CD4-positive, alpha-beta memory T cell (primary cell): Measurements from ENCODE around the gene IMPG2. TPM values are rescaled to one million over a fixed set of nuclear protein-coding genes. Genes with fewer than 3 reads are reported as not detected.

ENCODE experiments used
- CTCF ChIA-PET: fragments of 350-600 bp; sonication (Branson Sonifier 250); formaldehyde crosslinking; loops from one replicate; lab custom pipeline; 2021; ENCODE audit warnings: inconsistent platforms; ENCODE audit not compliant: partially characterized antibody; lab: Charles Lee
- POLR2A ChIA-PET: fragments of 350-600 bp; sonication (Branson Sonifier 250); formaldehyde crosslinking; loops from one replicate; lab custom pipeline; 2021; ENCODE audit not compliant: partially characterized antibody; lab: Charles Lee
- DNase-seq, 5 donors: peaks; one replicate each; pipeline versions ENCODE4 v3.0.0 to v3.0.0-alpha.2; 2020 to 2022; ENCODE audit warnings: mixed read lengths in 1 of 5
- H3K27ac ChIP-seq: one replicate; pipeline ENCODE4 v1.7.0; 2013; ENCODE audit warnings: low read depth, low read length
- H3K27me3 ChIP-seq: 2 replicates; pipeline ENCODE4 v1.7.0; 2013; ENCODE audit warnings: mild to moderate bottlenecking, low read length, moderate library complexity; ENCODE audit not compliant: insufficient read depth
- H3K36me3 ChIP-seq: 2 replicates; pipeline ENCODE4 v1.7.0; 2013; ENCODE audit warnings: mild to moderate bottlenecking, low read length, moderate library complexity; ENCODE audit not compliant: insufficient read depth
- H3K4me1 ChIP-seq: 2 replicates; pipeline ENCODE4 v1.7.0; 2013; ENCODE audit warnings: mild to moderate bottlenecking, low read length, moderate library complexity; ENCODE audit not compliant: insufficient read depth
- H3K4me3 ChIP-seq, 2 donors: one replicate each; pipeline ENCODE4 v1.7.0; 2013; ENCODE audit warnings: low read length in 2 of 2, mild to moderate bottlenecking in 1 of 2
- H3K9me3 ChIP-seq, 2 donors: one replicate each; pipeline ENCODE4 v1.7.0; 2013; ENCODE audit warnings: low read length in 2 of 2, control low read depth in 1 of 2; ENCODE audit not compliant: control insufficient read depth in 1 of 2
- H3K27ac Mint-ChIP-seq, 7 donors: one replicate each; pipeline ENCODE4 v1.8.0; 2020 to 2021; ENCODE audit warnings: mixed read lengths in 7 of 7, mild to moderate bottlenecking in 6 of 7, inconsistent platforms in 3 of 7, moderate library complexity in 3 of 7
- H3K27me3 Mint-ChIP-seq, 2 donors: one replicate each; pipeline ENCODE4 v1.8.0; 2020 to 2021; ENCODE audit warnings: mixed read lengths in 2 of 2
- H3K36me3 Mint-ChIP-seq, 2 donors: one replicate each; pipeline ENCODE4 v1.8.0; 2020 to 2021; ENCODE audit warnings: mixed read lengths in 2 of 2, inconsistent platforms in 1 of 2, mild to moderate bottlenecking in 1 of 2
- H3K4me1 Mint-ChIP-seq, 4 donors: one replicate each; pipeline ENCODE4 v1.8.0; 2020 to 2021; ENCODE audit warnings: mixed read lengths in 4 of 4, mild to moderate bottlenecking in 1 of 4
- H3K4me3 Mint-ChIP-seq, 8 donors: one replicate each; pipeline ENCODE4 v1.8.0; 2020 to 2021; ENCODE audit warnings: mixed read lengths in 8 of 8, mild to moderate bottlenecking in 7 of 8, moderate library complexity in 6 of 8, inconsistent platforms in 3 of 8
- H3K9me3 Mint-ChIP-seq, 8 donors: one replicate each; pipeline ENCODE4 v1.8.0; 2020 to 2021; ENCODE audit warnings: mixed read lengths in 8 of 8, mild to moderate bottlenecking in 5 of 8, inconsistent platforms in 3 of 8, moderate library complexity in 1 of 8
- intact Hi-C: fragments of 100-400 bp; cut with micrococcal nuclease; formaldehyde crosslinking; loops from one replicate; pipeline ENCODE4 v1.15.1; 2023
- polyA plus RNA-seq, 2 donors: library from polyadenylated mRNA; unstranded; fragments of 300-500 nt; fragmentation: Illumina TruSeq; gene quantifications; one replicate each; pipeline ENCODE4 v1.2.3, GENCODE V29; 2021
- total RNA-seq, 2 experiments: library from RNA; stranded (reverse); gene quantifications; one replicate each; pipeline ENCODE4 v1.2.3, GENCODE V29; 2021

Gene IMPG2
- total and polyA plus RNA-seq, 4 experiments from 2014 or later, result 0.02 to 0.81 (median 0.72) TPM; not detected in 1

GRCh38 chr3:101243285-101244211, 76.8 kb downstream of the IMPG2 start:
- no peaks in the 10 kb centered on the region for H3K4me1 ChIP-seq
- H3K9me3 Mint-ChIP-seq, result peaks cover 0 to 2% (median 0%) of the 10 kb centered on the region in 8 donors
- H3K36me3 ChIP-seq, result no peaks in the 10 kb centered on the region
- no peak overlapping the region for H3K27ac ChIP-seq
- ChIA-PET CTCF (no interaction called here), POLR2A (no interaction called here)
- peaks cover 17 to 40% of the 10 kb centered on the region in 2 donors for H3K36me3 Mint-ChIP-seq
- H3K9me3 ChIP-seq, result no peaks in the 10 kb centered on the region
- no peaks in the 10 kb centered on the region for H3K27me3 ChIP-seq
- no peaks in the 10 kb centered on the region for H3K4me1 Mint-ChIP-seq
- H3K27me3 Mint-ChIP-seq, result no peaks in the 10 kb centered on the region
- no peak overlapping the region for H3K4me3 ChIP-seq
- H3K4me3 Mint-ChIP-seq, result no peak overlapping the region
- no peak for DNase-seq
- H3K27ac Mint-ChIP-seq, result no peak overlapping the region
- intact Hi-C loops, result no loop called here

GRCh38 chr3:101240719-101241399, 79.5 kb downstream of the IMPG2 start:
- H3K9me3 ChIP-seq, result no peaks in the 10 kb centered on the region
- Mint-ChIP-seq H3K4me3 (no peak overlapping the region), H3K9me3 (peaks cover 0 to 2% (median 0%) of the 10 kb centered on the region in 8 donors), H3K27me3 (no peaks in the 10 kb centered on the region), H3K4me1 (no peaks in the 10 kb centered on the region), H3K36me3 (peaks cover 17 to 44% of the 10 kb centered on the region in 2 donors), H3K27ac (no peak overlapping the region)
- H3K36me3 ChIP-seq, result no peaks in the 10 kb centered on the region
- ChIA-PET CTCF (no interaction called here), POLR2A (no interaction called here)
- H3K27ac ChIP-seq, result no peak overlapping the region
- no peak for DNase-seq
- H3K4me1 ChIP-seq, result no peaks in the 10 kb centered on the region
- intact Hi-C loops, result no loop called here
- H3K4me3 ChIP-seq, result no peak overlapping the region
- H3K27me3 ChIP-seq, result no peaks in the 10 kb centered on the region

- DNase-seq, result no peak
- Histone ChIP-seq H3K4me1 (no peaks in the 10 kb centered on the region), H3K27ac (no peak overlapping the region), H3K4me3 (no peak overlapping the region), H3K9me3 (no peaks in the 10 kb centered on the region), H3K36me3 (no peaks in the 10 kb centered on the region), H3K27me3 (no peaks in the 10 kb centered on the region)
- Mint-ChIP-seq H3K27ac (no peak overlapping the region), H3K4me1 (no peaks in the 10 kb centered on the region), H3K27me3 (no peaks in the 10 kb centered on the region), H3K4me3 (no peak overlapping the region), H3K36me3 (peaks cover 2 to 26% of the 10 kb centered on the region in 2 donors), H3K9me3 (no peaks in the 10 kb centered on the region)
- intact Hi-C loops, result no loop called here
- CTCF ChIA-PET, result no interaction called here
- POLR2A ChIA-PET, result no interaction called here
Observed at GRCh38 chr3:101235048-101235447, 85.3 kb downstream of the IMPG2 start.

- Mint-ChIP-seq H3K4me1 (no peaks in the 10 kb centered on the region), H3K36me3 (peaks cover 0 to 11% of the 10 kb centered on the region in 2 donors), H3K27me3 (no peaks in the 10 kb centered on the region), H3K9me3 (no peaks in the 10 kb centered on the region), H3K4me3 (no peak overlapping the region), H3K27ac (no peak overlapping the region)
- no peaks in the 10 kb centered on the region for H3K4me1 ChIP-seq
- no peaks in the 10 kb centered on the region for H3K36me3 ChIP-seq
- intact Hi-C loops, result no loop called here
- H3K9me3 ChIP-seq, result no peaks in the 10 kb centered on the region
- ChIA-PET CTCF (interaction anchor here (1.3 kb wide), 1 partner anchor 9 kb away, joined by 3 read pairs; no protein-coding TSS in a partner anchor), POLR2A (no interaction called here)
- H3K27me3 ChIP-seq, result no peaks in the 10 kb centered on the region
- no peak overlapping the region for H3K4me3 ChIP-seq
- H3K27ac ChIP-seq, result no peak overlapping the region
- DNase-seq, result no peak
Observed at GRCh38 chr3:101230618-101231017, 89.8 kb downstream of the IMPG2 start.

GRCh38 chr3:101229681-101230080, 90.7 kb downstream of the IMPG2 start:
- H3K36me3 ChIP-seq, result no peaks in the 10 kb centered on the region
- no peak overlapping the region for H3K4me3 ChIP-seq
- H3K9me3 Mint-ChIP-seq, result no peaks in the 10 kb centered on the region
- H3K27me3 ChIP-seq, result no peaks in the 10 kb centered on the region
- no peak overlapping the region for H3K27ac Mint-ChIP-seq
- H3K27ac ChIP-seq, result no peak overlapping the region
- no peaks in the 10 kb centered on the region for H3K4me1 ChIP-seq
- DNase-seq, result no peak
- intact Hi-C loops, result no loop called here
- CTCF ChIA-PET, result interaction anchor here (1.3 kb wide), 1 partner anchor 8 kb away, joined by 3 read pairs; no protein-coding TSS in a partner anchor
- POLR2A ChIA-PET, result no interaction called here
- no peak overlapping the region for H3K4me3 Mint-ChIP-seq
- H3K36me3 Mint-ChIP-seq, result peaks cover 0 to 4% of the 10 kb centered on the region in 2 donors
- H3K4me1 Mint-ChIP-seq, result no peaks in the 10 kb centered on the region
- H3K9me3 ChIP-seq, result no peaks in the 10 kb centered on the region
- no peaks in the 10 kb centered on the region for H3K27me3 Mint-ChIP-seq

- intact Hi-C loops, result no loop called here
- ChIA-PET POLR2A (no interaction called here), CTCF (no interaction called here)
- Mint-ChIP-seq H3K27me3 (no peaks in the 10 kb centered on the region), H3K36me3 (no peaks in the 10 kb centered on the region), H3K4me3 (no peak overlapping the region), H3K27ac (no peak overlapping the region), H3K4me1 (no peaks in the 10 kb centered on the region), H3K9me3 (no peaks in the 10 kb centered on the region)
- DNase-seq, result no peak
- Histone ChIP-seq H3K9me3 (no peaks in the 10 kb centered on the region), H3K27me3 (no peaks in the 10 kb centered on the region), H3K4me1 (no peaks in the 10 kb centered on the region), H3K36me3 (no peaks in the 10 kb centered on the region), H3K4me3 (no peak overlapping the region), H3K27ac (no peak overlapping the region)
Observed at GRCh38 chr3:101228441-101228840, 91.9 kb downstream of the IMPG2 start.

GRCh38 chr3:101224739-101225138, 95.6 kb downstream of the IMPG2 start:
- POLR2A ChIA-PET, result no interaction called here
- Mint-ChIP-seq H3K4me1 (no peaks in the 10 kb centered on the region), H3K9me3 (peaks cover 0 to 4% (median 0%) of the 10 kb centered on the region in 8 donors), H3K4me3 (no peak overlapping the region), H3K27ac (no peak overlapping the region), H3K27me3 (peaks cover 0 to 1% of the 10 kb centered on the region in 2 donors), H3K36me3 (peaks cover 0 to 3% of the 10 kb centered on the region in 2 donors)
- Histone ChIP-seq H3K4me1 (no peaks in the 10 kb centered on the region), H3K27ac (no peak overlapping the region), H3K9me3 (no peaks in the 10 kb centered on the region), H3K4me3 (no peak overlapping the region), H3K36me3 (no peaks in the 10 kb centered on the region), H3K27me3 (no peaks in the 10 kb centered on the region)
- intact Hi-C loops, result no loop called here
- CTCF ChIA-PET, result no interaction called here
- no peak for DNase-seq
